IPS-NIHi11 (cell line): ENCODE data around the gene ARHGEF9.

Source experiments
- DNase-seq: peaks from one replicate; pipeline ENCODE4 v3.0.0; 2012; ENCODE audit warnings: mixed read lengths, low spot score

ARHGEF9 gene

DNA sequence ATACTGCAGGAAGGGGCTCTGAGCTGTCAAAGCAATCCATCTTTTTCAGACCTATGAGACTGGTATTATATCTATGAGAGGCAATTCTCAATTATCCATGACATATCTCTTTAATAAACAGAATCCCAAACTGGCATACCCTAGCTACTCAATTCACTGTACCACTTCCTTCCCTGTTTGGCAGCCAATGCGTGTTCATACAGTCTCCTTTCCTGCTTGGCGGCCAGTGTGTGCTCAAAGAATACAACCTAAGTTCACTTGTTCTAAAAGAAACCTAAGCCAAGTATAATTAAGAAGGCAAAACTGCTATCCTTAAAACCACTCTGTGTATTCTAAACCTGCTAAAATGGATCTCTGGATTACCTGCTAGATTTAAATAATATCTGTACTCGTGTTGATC is 38.3 kb downstream of the ARHGEF9 start:
- no peak for DNase-seq

DNA sequence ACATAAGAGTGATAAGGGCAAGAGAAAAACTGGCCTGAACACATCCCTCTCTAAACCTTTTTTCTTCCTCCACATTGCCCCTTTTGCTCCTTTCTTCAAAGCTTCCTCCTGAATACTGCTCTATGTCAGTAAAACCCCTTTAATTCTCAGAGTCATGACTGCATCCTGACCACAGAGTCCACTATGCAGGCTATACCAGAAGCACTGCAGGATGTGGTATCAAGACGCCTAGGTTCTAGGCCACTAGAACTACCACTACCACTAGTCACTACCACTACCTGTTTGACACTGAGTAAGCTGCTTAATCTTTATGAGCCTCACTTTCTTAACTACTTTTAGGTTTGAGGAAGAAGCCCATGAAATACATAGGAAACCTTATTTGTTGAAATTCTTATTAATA is 38.7 kb downstream of the ARHGEF9 start:
- no peak for DNase-seq

DNA sequence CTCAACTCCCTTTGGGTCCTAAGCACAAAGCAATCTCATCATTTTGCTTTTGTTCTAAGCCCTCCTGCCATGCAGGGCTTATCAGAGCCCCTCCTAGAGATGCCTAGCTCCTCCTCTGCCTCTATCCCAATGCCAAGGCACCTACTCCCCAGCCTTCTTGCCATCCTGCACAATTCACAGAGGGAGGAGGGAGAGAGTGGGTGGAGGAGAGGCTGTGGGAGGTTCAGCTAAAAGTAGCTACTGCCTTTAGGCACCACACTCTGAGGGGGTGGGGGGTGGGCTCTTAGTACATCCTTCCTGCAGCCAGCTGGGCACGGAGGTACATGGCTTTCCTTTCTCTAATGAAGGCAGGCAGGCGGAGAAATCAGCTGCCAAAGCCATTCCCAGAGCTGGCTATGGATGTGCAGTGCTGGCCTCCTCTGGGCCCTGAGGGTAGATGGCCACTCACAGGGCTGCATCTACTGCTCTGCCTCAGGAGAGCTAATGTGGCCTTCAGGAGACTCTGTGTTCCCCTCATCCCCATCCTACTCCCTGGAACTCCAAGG is 40.1 kb downstream of the ARHGEF9 start:
- no peak for DNase-seq

DNA sequence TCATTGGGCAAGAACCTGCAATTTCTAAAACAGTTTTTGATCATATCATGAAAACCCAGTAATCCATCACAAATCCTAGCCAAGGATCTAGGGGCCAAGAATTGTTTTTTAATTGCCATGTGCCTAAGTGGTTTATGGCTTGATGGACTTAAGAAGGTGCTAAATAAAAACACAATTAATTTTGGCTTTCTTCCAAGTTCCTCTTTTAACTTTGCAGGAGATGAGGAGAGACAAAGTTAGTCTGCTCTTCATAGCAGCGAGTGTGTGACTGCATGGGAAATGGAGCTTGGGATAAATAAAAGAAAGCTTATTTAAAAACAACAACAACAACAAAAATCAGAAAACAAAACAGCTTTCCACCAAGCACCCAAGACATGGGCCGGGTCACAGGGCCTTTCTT is 41.4 kb downstream of the ARHGEF9 start:
- DNase-seq, result no peak

DNA sequence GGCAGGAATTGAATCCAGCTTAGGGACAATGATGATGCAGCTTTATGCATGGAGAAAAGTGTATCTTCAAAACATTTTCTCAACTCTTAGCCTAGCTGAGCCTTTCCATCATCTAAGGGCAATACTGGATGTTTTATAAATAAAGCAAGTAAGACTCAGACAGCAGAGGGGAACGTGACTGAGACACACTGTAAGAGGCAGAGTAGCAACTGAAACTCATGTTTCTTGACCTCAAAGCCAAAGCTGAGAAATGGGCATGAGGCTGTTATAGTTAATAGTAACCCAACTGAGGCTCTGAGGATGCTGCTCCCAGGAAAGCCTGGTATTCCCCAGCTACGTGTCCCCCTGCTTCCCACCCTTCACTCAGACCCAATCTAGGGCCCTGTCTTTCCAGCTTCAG is 44.6 kb downstream of the ARHGEF9 start:
- DNase-seq, result no peak

DNA sequence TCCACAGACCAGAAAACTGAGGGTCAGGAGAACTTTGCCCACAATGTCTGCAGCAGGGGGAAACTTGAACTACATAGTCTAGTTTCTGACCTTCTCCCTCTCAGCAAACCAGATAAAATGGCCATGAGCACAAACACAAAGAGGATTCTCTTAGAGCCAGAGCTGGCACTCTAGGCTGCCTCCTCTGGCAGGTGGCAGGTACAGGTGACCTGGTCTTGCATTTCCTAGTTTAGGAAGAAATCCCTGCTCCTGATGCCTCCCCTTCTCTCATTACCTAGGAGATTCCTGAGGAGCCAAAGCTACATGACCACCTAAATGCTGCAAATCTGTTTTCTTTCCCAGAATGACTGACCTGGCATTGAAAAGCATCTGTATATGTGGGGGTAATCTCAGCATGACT is 45.1 kb downstream of the ARHGEF9 start:
- DNase-seq, result no peak

- no peak for DNase-seq
Measured at GRCh38 chrX:63738696-63739095, 46.3 kb downstream of the ARHGEF9 start.

GRCh38 chrX:63737131-63737921 is 47.7 kb downstream of the ARHGEF9 start:
- DNase-seq, result no peak

DNA sequence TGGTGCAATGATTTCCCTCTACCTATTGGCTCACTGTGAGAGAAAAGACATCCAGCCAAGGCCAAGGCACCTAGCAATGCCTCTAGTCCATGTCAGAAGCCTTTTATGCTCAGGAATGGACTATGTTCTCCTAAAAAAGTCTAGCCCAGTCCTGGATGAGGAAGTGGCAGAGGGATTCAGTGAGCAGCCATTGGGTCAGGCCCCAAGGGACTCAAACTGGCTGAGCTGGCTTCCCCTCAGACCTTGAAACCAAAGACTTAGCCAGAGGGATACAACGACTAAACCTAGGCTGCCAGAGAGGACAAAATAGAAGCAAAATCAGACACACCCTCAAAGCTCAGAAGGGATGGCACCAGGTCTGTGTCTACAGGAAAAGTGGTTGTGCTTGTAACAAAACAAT is 49.1 kb downstream of the ARHGEF9 start:
- DNase-seq, result no peak

- DNase-seq, result no peak
Measured at GRCh38 chrX:63720293-63720692, 64.7 kb downstream of the ARHGEF9 start.

- no peak for DNase-seq
Measured at GRCh38 chrX:63719633-63720032, 65.4 kb downstream of the ARHGEF9 start.

DNA sequence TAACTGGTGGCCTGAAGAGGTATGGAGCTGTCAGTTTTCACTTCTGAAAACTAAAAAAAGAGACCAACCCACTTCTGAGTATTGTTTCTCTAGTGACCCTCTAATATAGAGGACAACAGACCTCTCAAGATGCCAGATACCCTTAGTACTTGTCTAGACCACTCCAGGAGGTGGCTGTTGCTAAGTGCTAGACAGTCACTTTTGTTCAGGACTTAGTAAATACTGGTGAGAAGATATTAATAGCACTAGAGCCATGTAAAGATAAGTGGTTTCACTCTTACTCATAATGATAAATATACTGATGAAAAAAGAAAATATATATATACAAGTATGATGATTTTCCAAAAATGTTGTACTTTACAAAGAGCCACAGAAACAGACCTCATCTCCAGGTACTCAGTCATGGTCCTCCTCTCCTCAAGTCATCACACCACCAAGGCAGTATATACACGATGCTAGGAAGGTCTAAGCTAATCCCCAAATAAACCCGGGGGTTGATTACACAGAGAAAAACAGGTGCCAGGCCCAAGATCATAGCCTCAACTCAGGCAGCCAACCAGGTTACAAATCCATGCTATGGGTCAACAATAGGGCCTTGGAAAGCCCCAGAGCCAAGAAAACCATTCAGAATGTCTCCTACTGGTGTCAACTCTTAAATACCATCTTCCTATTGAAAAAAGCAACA is 66.9 kb downstream of the ARHGEF9 start:
- DNase-seq, result no peak

DNA sequence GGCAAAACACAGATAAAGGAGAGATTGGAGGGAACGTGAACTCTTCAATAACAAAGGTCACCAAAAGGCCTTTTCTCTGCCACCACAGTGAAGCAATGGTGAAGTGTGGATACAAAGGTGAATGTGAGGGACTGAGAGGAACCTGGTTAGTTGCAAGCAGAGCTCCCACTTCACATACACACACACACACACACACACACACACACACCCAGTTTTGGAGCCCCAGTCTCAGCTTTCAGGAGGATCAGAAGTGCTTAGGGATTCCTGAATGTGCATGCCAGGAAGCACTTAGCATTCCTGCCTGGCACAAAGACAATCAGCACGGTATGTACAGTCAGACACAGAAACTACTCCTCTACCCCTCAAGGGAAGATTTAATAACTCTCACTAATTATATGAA is 71.5 kb downstream of the ARHGEF9 start:
- DNase-seq, result peak; percentile 3

DNA sequence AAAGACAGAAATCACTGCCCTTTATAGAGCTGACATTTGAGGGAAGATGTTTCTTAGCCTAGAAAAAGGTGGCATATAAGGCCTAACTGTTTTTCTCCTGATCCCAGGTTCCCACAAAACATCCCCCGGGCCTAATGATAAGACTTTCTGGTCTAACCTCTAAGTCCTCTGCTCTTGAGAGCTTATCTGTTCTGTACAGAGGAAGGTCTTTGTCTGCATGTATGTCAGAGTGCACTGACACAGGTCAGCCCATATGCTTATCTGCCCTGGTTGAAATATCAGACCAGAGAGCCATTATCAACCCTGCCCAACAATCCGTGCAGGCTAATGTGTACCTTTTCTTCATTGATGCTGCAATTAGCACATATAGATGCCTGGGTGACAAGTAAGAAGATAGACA is 76.2 kb downstream of the ARHGEF9 start:
- DNase-seq, result no peak

- DNase-seq, result no peak
Measured at GRCh38 chrX:63702556-63702955, 82.5 kb downstream of the ARHGEF9 start.

GRCh38 chrX:63686878-63687714 is 97.9 kb downstream of the ARHGEF9 start:
- DNase-seq, result peak; percentile 42

- no peak for DNase-seq
Measured at GRCh38 chrX:63680423-63680822, 104.6 kb downstream of the ARHGEF9 start.

- DNase-seq, result no peak
Measured at GRCh38 chrX:63679432-63679831, 105.6 kb downstream of the ARHGEF9 start.

DNA sequence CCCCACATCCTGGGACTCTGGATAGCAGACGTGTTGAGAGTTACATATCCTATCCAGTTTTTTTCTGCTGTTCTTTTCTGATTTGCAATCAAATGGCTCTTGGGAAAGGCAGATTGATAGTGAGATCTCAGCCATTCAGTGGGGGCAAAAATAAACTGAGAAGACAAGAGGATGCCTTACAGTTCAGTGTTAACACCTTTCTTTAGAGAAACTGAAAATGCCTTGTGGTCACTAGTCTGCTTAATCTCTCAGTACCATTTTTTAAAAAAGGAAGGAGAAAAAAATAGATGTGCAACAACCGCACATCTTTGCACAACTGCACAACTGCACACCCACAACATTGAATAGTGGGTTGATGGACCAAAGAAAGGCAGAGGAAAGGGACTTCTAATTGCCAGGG is 109.3 kb downstream of the ARHGEF9 start:
- DNase-seq, result no peak

GRCh38 chrX:63673896-63674295 is 111.1 kb downstream of the ARHGEF9 start:
- no peak for DNase-seq

DNA sequence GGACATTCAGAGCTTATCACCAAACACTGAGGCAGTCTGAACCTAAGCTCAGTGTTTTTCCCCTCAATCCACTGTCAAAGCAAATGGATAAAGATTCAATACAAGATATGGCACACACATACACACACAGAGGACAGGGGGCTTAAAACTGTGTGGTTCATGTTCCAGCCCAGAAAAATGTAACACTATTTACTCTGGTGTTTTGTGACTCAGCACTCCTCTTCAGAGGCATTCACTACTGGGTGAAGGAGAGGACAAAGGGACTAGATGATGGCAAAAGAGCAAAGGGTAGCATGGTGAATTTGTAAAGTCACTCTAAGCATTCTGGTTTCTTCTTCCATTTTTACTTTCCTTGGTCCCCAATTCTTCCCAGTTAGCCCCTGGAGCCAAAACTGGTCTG is 120.3 kb downstream of the ARHGEF9 start:
- DNase-seq, result no peak

- no peak for DNase-seq
Measured at GRCh38 chrX:63664083-63664482, 120.9 kb downstream of the ARHGEF9 start.

DNA sequence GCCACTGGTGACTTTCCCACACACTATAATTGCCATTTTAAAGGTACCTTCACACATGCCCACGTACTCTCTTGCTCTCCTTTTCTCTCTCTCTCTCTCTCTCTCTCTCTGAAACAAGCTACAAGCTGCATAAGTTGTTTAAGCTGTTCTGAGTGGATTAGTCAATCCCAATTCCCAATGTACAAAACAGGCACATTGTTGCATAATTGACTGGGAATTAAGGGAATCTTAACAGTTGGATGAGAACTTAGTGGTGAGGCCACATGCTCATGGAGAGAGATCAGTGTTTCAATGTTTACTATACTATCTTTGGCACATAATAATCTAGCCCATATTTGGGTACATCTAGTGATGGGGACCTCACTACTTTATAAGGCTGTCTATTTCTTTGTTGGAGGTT is 123.3 kb downstream of the ARHGEF9 start:
- DNase-seq, result no peak
